NCI-H1930 (cell line): ENCODE results near the gene LRRN4CL.
"Not testable (repeated sequence)": the region's sequence is repeated elsewhere in the genome, so short reads cannot be mapped to it uniquely, and the experiment has no call there.

Experiments used
- DNase-seq, 2 experiments: peaks; one replicate each; lab custom pipeline; 2025; lab: John Stamatoyannopoulos, UW

Gene LRRN4CL

DNA sequence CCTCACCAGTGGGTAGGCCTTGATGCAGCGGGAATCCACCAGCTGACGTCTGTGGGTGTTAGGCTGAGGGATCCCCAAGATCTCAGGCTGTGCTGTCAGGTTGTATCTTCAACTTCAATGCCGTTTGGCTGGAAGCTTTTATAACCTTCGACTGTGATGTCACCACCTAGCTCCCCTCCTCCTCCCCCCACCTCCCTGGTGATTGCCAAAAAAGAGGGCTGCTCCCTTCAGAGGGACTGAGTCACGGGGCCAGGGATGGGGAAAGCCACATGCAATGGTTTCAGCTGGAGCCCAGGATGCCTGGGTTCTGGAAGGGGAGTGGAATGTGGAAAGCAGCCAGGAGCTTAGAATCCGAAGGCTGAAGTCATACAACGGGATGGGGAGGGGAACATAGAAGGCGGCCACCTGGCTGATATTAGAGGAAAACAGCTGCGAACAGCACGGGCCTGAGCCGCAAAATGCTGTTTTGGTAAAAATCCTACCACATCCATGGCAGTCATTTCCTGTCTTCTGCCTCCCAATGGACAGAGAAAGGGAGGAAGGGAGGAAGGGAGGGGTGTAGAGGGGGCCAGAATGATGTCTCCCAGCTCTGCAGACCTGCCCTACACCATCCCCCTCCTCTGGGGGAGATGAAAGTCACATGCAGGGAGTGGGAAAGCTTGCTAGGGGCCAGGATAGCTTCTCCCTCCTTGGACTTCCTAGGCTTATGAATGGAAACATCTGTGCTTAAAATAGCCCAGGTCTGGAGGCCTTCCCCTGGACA is at the start of gene LRRN4CL:
LRRN4CL (minus strand) TSS at position 110 of the 763 bp plus-strand sequence. CDS start 1,022 bp downstream, outside the sequence.
- no peak for DNase-seq

DNA sequence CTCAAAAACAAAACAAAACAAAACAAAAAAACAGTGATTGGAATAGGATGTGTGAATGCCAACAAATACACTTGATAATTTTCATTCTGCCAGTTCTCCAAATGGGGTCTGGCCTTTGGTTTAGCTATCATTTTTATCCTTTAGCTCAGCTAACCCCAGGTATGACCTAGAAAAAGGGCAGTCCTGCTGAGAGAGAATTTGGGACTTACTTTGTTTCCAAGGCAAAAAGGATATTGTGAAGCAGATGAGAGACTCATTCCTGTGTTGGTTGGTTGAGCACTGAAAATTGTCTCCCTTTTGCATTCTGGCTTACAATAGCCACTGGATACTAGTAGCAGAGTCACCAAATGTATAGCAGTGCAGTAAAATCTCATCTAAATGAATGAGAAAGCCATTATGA is 47.9 kb upstream of the LRRN4CL start:
- DNase-seq, result no peak

DNA sequence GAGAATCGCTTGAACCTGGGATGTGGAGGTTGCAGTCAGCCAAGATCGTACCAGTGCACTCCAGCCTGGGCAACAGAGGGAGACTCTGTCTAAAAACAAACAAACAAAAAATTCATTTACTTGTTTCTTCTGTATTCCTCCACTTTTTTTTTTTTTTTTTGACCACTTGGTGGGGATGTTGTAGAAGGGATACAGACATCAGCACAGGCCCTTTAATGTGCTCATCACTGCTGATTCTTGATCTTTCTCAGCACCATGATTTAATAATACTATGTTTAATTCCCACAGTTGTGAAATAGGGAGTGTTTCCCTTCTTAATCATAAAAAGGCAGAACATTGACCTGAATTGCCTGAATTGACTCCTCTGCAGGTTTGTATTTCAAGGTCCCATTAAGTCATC is 43.5 kb upstream of the LRRN4CL start:
- DNase-seq, result no peak

DNA sequence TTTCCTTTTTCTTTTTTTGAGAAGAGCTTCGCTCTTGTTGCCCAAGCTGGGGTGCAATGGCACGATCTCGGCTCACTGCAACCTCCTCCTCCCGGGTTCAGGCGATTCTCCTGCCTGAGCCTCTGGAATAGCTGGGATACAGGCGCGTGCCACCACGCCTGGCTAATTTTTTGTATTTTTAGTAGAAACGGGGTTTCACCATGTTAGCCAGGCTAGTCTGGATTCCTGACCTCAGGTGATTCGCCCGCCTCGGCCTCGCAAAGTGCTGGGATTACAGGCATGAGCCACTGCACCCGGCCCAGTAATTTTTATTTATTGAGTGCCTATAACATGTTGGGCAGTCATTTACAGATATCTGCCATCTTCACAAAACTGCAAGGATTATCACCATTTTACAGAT is 40.7 kb upstream of the LRRN4CL start:
- not testable (repeated sequence) for DNase-seq

DNA sequence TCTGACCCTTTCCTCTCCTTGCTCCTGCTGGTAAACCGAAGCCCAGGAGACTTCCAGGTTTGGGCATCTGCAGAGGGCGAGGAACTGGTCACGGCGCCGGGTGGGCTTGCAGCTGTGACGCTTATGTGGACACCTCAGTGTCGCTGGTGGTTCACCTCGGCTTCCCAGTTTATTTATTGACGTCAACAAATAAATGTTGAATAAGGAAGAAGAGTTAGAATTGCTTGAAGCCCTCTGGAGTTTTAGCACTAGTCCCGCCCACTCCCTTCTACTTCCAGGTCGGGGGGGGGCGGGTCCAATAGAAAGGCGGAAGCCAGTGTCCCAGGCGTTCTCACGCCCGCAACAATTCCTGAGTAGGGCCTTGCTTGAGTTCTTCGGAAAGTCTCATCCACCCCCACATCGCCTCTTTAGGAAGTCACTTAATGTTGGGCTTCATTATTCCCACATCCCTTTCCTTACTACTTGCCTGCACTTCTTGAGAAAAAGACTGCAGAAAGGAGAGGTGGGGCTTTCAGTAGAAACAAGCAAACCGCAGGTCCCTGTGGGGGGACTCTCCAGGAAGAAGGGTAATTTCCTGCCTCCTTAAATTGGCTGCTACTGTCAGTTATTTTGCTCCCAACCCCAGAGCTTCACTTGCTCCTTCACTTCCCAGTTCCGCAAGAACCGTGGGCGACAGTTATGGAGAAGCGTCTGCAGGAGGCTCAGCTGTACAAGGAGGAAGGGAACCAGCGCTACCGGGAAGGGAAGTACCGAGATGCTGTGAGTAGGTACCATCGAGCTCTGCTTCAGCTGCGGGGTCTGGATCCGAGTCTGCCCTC is 39.0 kb upstream of the LRRN4CL start, which contains the start of gene TTC9C:
TTC9C (plus strand) TSS at position 316 of the 818 bp plus-strand sequence; CDS start at position 679, 363 bp downstream.
- peak; percentile 76 to 82 for DNase-seq

- peak; percentile 96 to 98 for DNase-seq
Observed at GRCh38 chr11:62727872-62728170, 38.5 kb upstream of the LRRN4CL start.

GRCh38 chr11:62727165-62727871 is 38.0 kb upstream of the LRRN4CL start, which contains the start of gene HNRNPUL2:
Gene HNRNPUL2 (minus strand): TSS chr11:62727457. CDS start chr11:62727156, 301 bp downstream.
- DNase-seq, result peak; percentile 99

DNA sequence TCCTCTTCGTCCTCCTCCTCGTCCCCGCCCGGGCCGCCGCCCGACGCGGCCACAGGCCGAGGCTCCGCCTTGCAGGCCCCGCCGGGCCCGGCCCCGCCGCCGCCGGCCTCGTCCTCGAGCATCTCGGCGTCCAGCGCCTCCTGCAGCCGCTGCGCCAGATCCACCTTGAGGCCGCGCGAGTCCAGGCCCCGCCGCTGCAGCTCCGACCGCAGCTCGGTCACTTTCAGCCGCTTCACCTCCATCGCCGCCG is 37.5 kb upstream of the LRRN4CL start:
- DNase-seq, result no peak

DNA sequence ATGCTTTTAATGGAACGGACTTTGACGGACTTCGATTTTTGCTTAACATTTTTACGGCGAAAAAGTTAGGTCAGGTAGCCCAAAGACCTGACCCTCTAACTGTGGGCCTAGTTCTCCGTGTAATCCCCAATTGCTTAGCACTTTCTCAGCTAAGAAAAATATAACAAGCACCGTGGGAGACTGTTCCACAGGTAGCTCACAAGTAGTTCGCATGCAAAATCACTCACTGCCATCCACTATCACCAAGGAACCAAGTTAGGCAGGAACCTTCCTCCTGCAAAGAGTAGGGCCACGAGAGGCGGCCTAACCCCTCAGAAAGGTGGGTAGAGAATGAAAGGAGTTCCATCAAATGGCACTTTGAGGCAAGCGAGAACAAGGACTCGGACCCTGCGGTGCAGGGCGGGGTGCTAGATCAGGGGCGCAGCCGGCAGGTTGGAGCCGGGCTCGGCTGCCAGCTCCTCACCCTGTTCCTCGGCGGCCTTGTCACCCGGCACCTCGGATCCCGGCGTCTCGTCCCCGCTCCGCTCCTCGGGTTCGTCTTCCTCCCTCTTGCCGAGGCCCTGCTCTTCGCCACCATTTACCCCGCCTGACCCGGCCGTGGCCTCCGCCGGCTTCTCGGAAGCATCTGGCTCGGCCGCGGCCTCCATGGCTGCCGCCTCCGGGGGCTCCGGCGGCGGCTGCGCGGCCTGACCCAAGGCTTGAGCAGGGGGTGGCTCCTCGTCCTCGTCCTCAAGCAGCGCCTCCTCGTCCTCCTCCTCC is 37.0 kb upstream of the LRRN4CL start:
- no peak for DNase-seq

DNA sequence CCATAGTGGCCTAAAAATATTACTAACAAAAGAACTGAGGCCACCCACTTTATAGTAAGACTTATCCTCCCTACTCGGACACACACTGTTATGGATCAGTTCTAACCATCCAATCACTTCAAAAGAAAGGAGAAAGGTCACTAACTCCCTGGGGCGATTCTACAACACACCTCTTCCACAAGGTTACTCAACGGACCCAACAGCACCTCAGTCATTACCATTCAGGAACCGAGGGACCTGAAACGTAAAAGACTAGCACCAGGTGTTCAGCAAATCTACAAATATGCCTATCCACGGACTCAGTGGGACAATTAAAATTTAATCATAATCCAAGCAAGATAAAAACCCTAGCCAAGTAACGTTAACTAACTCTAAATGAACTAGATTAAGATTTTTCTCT is 36.3 kb upstream of the LRRN4CL start:
- DNase-seq, result no peak

DNA sequence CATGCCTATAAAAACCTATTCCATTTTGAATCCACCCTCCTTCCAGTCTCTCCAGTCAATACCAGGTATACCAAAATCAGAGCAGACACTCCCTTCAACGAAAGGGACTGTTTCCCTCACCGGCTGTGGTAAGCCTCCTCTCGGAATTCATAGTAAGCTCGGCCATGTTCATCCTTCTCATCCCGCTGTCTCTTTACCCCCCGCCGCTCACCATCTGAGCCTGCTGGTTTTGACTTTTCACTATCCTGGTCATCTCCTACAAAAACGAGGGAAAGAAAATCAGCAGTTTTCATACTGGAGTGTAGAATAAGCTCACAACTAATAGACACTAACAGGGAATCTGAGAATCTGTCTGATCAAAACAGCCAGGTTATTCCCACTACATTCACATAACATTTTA is 34.8 kb upstream of the LRRN4CL start:
- no peak for DNase-seq

DNA sequence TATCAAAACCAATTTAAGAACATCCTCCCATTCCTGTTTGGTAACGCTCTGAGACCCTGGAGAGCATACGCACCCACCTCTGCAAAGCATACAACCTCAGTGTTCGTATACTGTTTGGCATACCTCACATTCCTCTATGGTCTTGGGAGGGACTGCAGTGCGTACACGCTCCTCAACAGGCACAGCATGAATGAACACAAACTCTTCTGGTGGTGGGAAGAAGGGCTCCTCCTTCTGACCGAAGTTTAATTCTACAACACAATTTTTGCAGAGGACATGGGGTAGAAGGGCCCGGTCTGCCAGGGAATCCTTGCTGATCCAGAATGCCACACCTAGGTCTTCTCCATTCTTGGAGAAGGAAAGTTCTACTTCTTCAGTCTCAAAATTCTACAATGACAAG is 32.7 kb upstream of the LRRN4CL start:
- DNase-seq, result no peak

- DNase-seq, result no peak
Observed at GRCh38 chr11:62719302-62719978, 30.1 kb upstream of the LRRN4CL start.

DNA sequence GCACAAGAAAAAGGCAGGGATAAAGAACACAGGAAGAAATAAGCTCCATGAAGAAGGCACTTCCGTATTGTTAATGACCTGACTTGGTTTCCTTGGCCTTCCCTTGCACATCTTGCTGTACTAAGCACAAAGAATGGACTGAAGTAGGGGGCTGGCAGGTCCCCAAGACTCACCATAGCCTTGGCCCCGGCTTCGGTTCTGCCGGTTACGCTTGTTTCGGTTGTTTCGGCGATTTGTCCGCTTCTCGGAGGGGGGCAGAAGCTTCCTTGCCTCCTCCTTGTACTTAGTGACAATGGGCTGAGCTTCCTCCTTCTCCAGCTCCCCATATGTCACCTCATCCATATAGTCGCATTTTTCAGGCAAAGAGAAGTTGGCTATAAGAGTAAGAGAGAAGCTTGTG is 27.5 kb upstream of the LRRN4CL start:
- no peak for DNase-seq

- no peak for DNase-seq
Observed at GRCh38 chr11:62716206-62716605, 26.9 kb upstream of the LRRN4CL start.

- no peak for DNase-seq
Observed at GRCh38 chr11:62715150-62716130, 26.1 kb upstream of the LRRN4CL start.

DNA sequence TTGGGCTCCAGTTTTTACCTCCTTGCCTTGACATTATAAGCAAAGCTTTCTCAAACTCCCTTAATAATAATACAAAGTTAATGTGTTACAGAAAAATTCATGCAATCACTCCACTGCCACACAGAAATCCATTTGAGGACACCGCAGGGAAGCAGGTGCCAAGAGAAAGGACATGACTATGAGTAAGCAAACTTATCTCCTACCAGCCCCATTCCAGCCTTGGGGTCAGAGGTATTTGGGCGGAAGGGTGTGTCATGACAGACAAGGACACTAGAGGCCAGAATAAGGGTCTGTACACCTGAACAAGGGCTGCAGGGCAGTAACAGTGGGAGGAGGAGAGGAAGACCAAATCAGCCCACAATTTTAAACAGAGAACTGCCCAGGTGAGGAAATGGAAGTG is 24.0 kb upstream of the LRRN4CL start:
- DNase-seq, result no peak

DNA sequence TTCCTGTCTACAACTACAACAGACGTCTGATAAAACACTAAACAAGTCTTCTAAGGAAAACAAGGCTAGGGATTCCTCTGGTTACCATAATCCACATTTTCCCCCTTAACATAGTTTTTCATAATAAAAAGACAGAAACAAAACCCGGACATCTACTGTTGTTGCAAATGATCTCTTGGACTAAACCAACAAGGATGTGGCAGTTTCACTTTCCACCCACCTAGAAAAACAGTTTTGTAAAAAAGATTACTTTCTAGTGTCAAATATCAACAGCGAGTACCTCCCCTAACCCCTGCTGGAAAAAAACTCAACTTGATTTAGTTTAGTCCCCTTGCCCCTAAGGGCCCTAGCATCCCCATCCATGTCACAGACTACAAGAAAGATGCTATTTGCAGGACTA is 23.5 kb upstream of the LRRN4CL start:
- no peak for DNase-seq

GRCh38 chr11:62712276-62712812 is 23.0 kb upstream of the LRRN4CL start:
- DNase-seq, result no peak

DNA sequence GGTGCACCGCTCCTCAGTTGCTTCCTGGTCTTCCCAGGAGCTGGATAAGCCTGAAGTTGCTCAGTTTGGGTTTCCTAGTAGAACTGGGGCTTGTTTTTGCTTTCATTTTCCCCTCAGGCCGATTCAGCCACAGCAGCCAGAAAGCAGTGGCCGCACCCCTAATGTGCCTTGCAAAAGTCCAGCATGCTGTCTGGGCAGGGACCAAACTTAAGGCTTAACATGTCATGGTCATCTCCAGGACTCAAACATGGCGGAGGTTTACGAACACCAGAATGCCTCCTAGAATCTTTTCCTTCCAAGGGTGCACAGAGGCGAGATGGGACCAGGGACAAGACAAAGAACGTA is 20.6 kb upstream of the LRRN4CL start:
- no peak for DNase-seq
